ENCODE results near the gene THBS3.
A peak's percentile ranks its signal among the peaks of the same experiment; 100 is the strongest.
"Not testable (repeated sequence)": the region's sequence is repeated elsewhere in the genome, so short reads cannot be mapped to it uniquely, and the experiment has no call there.

The THBS3 gene

DNA sequence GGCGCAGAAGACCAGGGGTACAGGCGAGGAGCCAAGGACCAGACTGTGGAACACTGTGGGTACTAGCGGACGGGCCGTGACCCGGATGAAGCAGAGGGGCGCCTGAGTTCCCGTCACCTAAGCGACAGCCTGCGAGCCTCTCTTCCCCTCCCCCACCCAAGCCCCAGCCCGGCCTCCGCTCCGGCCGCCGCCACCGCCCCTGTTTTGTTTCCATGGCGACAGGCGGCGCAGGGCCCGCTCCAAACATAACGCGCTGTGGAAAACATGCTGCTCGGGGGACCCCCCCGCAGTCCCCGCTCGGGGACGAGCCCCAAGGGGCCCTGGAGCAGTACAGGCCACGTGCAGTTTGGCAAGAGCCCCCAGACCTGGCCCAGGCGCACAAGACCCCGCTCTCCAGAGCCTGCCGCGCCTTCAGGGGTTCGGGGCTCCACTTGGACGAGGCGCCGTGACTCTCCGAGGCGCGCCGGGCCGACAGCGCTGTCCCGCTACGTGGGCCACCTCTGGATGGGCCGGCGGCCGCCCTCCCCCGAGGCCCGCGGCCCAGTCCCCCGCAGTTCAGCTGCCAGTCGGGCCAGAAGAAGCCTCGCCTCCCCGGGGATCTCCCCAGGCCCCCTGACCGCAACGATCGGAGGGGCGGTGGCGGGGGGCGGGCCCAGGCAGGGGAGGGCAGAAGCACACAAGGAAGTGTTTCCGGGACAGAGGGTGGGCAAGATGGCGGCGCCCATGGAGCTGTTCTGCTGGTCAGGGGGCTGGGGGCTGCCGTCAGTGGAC, 1.0 kb upstream of the THBS3 start, which contains the start of gene MTX1:
TSS of gene MTX1 (plus strand) at position 155 of the 771 bp plus-strand sequence. CDS start at position 265, 110 bp downstream.
- peak; percentile 74 to 87 for DNase-seq (ENCODE audit: low read depth in 2 of 2)

- DNase-seq (ENCODE audit: low read depth in 2 of 2), result peak; percentile 87 to 90
Measured at GRCh38 chr1:155206891-155207805, 549 bp downstream of the THBS3 start.

DNA sequence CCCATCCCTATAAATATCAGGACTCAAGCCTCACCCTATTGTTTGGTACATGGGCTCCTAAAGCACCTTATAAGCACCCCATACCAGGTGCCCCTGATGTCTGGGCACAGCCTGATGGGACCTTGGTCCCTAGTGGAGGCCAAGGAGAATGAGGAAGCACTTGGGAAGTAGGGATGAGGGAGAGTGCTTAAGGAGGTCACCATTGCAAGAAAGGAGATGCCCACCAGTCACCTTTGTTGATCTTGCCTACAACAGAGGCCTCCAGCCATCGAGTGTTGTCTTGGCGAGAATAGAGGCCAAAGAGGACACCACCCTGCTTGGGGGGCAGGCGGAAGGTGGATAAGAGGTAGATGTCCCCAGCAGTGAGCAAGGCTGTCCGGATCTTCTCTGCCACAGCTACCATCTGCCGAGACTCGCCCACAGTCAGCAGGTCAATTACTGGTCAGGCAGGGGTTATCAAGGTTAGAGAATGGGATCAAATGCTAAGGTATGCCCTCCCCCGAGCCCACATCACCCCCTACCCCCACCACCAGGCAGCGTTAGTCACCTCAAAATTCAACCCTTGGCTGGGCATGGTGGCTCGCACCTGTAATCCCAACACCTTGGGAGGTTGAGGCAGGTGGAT, 1.6 kb downstream of the THBS3 start:
- no peak for DNase-seq (ENCODE audit: low read depth in 2 of 2)

DNA sequence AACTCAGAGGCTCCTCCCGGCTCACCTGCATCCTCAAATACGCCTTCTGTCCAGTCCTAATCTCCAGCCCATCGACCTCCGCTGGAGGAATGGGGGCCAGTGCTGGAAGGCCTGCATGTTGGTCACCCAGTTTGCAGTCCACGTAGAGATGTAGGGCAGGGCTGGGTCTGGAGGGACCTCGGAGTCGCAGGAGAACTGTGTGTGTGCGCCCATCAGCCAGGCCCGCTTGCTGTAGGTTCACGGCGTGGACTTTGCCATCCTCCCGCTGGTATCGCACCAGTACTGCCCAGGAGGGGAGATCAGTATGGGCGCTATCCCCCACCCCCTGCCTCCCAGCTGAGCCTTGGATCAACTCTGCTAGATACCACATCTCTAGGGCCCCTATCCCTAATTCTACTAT, 2.7 kb downstream of the THBS3 start:
- DNase-seq (ENCODE audit: low read depth in 2 of 2), result no peak

- DNase-seq (ENCODE audit: low read depth in 2 of 2), result no peak
Measured at GRCh38 chr1:155202731-155203515, 4.8 kb downstream of the THBS3 start.

GRCh38 chr1:155202198-155202597, 5.5 kb downstream of the THBS3 start:
- no peak for DNase-seq (ENCODE audit: low read depth in 2 of 2)

GRCh38 chr1:155200920-155201319, 6.8 kb downstream of the THBS3 start:
- DNase-seq (ENCODE audit: low read depth in 2 of 2), result no peak

GRCh38 chr1:155199792-155200191, 7.9 kb downstream of the THBS3 start:
- DNase-seq (ENCODE audit: low read depth in 2 of 2), result no peak

DNA sequence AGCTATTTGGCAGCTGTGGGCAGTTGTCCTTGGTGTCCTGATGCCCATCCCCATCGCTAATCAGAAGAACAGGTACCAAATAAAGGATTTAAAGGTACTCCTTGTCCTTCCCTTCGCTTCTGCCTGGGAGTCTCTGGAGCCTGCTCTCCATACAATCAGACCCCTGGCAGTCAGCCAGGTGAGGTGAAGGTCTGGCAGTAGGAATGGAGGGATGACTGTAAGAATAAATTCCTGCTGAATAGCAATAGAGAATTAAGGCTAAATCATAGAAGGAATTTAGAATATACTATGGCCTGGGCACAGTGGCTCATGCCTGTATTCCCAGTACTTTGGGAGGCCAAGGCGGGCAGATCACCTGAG, 9.2 kb downstream of the THBS3 start:
- DNase-seq (ENCODE audit: low read depth in 2 of 2), result no peak

GRCh38 chr1:155197901-155198546, 9.7 kb downstream of the THBS3 start:
- DNase-seq (ENCODE audit: low read depth in 2 of 2), result no peak

- DNase-seq (ENCODE audit: low read depth in 2 of 2), result no peak
Measured at GRCh38 chr1:155196893-155197638, 10.6 kb downstream of the THBS3 start.

- DNase-seq (ENCODE audit: low read depth in 2 of 2), result no peak
Measured at GRCh38 chr1:155196103-155196892, 11.4 kb downstream of the THBS3 start.

DNA sequence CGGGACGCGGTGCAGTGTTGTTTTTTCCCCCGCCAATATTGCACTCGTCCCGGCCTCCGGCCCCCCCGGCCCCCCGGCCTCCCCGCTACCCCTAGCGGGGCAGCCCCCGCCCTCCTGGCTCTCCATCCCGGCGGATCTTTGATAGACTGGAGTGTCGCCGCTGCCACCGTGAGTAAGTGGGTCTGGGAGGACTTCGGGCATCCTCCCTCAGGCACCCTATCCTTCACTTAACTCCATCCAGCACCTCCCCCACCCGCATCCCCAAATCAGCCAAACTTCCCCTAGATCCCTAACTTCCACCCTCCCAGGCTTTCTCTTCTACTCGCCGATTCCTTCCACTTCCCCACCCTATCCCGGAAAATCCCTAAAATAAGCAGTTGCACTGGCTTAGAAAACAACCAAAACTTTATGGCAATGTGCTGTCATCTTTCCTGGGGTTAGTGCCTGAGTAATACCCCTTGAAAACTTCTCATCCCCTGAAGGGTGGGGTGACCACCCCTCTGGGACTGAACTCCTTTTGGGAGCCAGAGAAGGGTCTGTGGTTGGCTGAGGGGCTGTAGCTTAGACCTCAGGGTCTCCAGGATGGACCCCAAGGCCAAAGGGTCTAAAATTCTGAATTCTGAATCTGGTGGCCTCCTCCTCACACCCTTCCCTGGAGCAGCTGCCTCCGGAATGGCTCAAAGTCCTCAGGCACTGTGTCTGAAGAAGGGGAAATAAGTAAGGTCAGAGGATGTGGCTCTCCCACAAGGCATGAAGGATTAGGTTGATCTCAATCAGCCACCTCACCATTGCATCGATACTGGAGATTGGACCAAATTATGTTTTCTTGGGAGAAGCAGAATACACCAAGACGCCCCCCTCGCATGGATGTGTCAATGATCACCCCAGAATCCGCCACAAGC, 12.2 kb downstream of the THBS3 start:
- DNase-seq (ENCODE audit: low read depth in 2 of 2), result no peak

DNA sequence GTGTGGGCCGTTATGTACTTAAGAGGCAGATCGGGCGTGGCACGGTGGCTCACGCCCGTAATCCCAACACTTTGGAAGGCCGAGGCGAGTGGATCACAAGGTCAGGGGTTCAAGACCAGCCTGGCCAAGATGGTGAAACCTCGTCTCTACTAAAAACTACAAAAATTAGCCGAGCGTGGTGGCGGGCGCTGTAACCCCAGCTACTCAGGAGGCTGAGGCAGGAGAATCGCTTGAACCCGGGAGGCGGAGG, 13.8 kb downstream of the THBS3 start:
- not testable (repeated sequence) for DNase-seq (ENCODE audit: low read depth in 2 of 2)

DNA sequence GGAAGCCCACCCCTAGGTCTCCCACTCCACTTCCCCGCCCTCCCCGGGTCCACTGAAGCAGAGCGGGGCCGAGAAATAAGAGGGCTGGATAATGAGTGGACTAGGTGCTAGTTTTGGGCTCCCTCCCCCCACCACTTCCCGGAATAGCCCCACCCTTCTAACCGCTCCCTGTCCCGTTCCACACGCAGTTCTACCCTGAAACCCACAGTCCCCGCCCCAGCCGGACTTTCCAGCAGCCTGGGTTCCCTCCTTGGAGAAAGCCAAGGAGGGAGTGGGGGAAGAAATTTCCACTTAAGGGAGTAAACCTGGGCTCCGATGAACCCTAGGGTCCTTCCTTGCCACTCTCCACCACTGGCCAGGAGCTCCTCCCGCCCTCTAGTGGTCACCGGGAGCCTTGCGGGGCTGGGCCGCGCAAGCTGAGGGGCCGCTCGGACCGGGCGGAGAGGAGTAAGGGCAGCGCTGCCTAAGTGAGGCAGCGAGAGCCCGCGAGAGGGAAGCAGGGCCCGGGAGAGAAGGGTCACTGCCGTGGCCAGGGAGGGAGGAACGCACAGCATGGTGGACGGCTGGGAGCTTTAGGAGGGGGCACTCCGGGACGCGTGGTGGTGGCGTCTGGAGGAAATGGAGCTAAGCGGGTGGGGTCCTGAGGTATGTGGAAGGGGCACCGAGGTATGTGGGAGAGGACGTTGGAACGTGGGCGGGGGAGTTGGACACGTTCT, 14.3 kb downstream of the THBS3 start:
- peak; percentile 73 to 82 for DNase-seq (ENCODE audit: low read depth in 2 of 2)

- peak in 1 of 2 donors; percentile 42 for DNase-seq (ENCODE audit: low read depth in 2 of 2)
Measured at GRCh38 chr1:155192346-155193274, 15.1 kb downstream of the THBS3 start.

- no peak for DNase-seq (ENCODE audit: low read depth in 2 of 2)
Measured at GRCh38 chr1:155191904-155192303, 15.8 kb downstream of the THBS3 start.

Measured in stimulated activated CD4-positive, alpha-beta T cell treated with anti-CD3 and anti-CD28 coated beads, Interleukin-4, amount 100 ng/mL, for 48 hours (primary cell).